Trophoblast cell (in vitro differentiated cells and primary cell): ENCODE data around the gene ADAMTSL4.
"Not testable (repeated sequence)": the region's sequence is repeated elsewhere in the genome, so short reads cannot be mapped to it uniquely, and the experiment has no call there.

Experiments used
- DNase-seq, 2 donors: peaks; one replicate each; pipeline ENCODE4 v3.0.0-alpha.2; 2016
- H2AFZ ChIP-seq: 2 replicates; pipeline ENCODE4 v1.6.1; 2013; ENCODE audit warnings: low read length, moderate library complexity, mild to moderate bottlenecking; ENCODE audit not compliant: insufficient read depth, poor library complexity
- H2AK5ac ChIP-seq: 2 replicates; pipeline ENCODE4 v1.6.1; 2013; ENCODE audit warnings: mild to moderate bottlenecking, low read length
- H2BK120ac ChIP-seq: 2 replicates; pipeline ENCODE4 v1.6.1; 2013; ENCODE audit warnings: low read length, mild to moderate bottlenecking, moderate library complexity; ENCODE audit not compliant: insufficient read depth, poor library complexity
- H2BK12ac ChIP-seq: 2 replicates; pipeline ENCODE4 v1.6.1; 2013; ENCODE audit warnings: mild to moderate bottlenecking, low read length, moderate library complexity
- H2BK5ac ChIP-seq: 2 replicates; pipeline ENCODE4 v1.6.1; 2013; ENCODE audit warnings: low read length, low read depth, moderate library complexity, mild to moderate bottlenecking; ENCODE audit not compliant: poor library complexity
- H3K14ac ChIP-seq: 2 replicates; pipeline ENCODE4 v1.6.1; 2013; ENCODE audit warnings: mild to moderate bottlenecking, low read length
- H3K18ac ChIP-seq: 2 replicates; pipeline ENCODE4 v1.6.1; 2013; ENCODE audit warnings: mild to moderate bottlenecking, low read length
- H3K23ac ChIP-seq: 2 replicates; pipeline ENCODE4 v1.6.1; 2013; ENCODE audit warnings: low read length
- H3K27ac ChIP-seq: 2 replicates; pipeline ENCODE4 v1.5.1; 2013; ENCODE audit warnings: low read depth, mild to moderate bottlenecking, inconsistent platforms, low read length, moderate library complexity
- H3K27me3 ChIP-seq: 2 replicates; pipeline ENCODE4 v1.6.1; 2013; ENCODE audit warnings: inconsistent platforms, mild to moderate bottlenecking, low read length, moderate library complexity; ENCODE audit not compliant: insufficient read depth
- H3K36me3 ChIP-seq, 2 experiments: 1 replicate in 1 of 2; 2 replicates in 1 of 2; pipeline ENCODE4 v1.6.1; 2013; ENCODE audit warnings: low read length in 2 of 2, mild to moderate bottlenecking in 2 of 2, moderate library complexity in 1 of 2; ENCODE audit not compliant: insufficient read depth in 2 of 2, control insufficient read depth in 1 of 2
- H3K4ac ChIP-seq: 2 replicates; pipeline ENCODE4 v1.6.1; 2013; ENCODE audit warnings: low read depth, mild to moderate bottlenecking, low read length, moderate library complexity
- H3K4me1 ChIP-seq, 2 experiments: 1 replicate in 1 of 2; 2 replicates in 1 of 2; pipeline ENCODE4 v1.6.1; 2013; ENCODE audit warnings: low read length in 2 of 2, mild to moderate bottlenecking in 2 of 2, moderate library complexity in 1 of 2; ENCODE audit not compliant: insufficient read depth in 2 of 2, control insufficient read depth in 1 of 2
- H3K4me2 ChIP-seq: 2 replicates; pipeline ENCODE4 v1.6.1; 2013; ENCODE audit warnings: inconsistent platforms, mild to moderate bottlenecking, low read length, moderate library complexity
- H3K4me3 ChIP-seq: 2 replicates; pipeline ENCODE4 v1.5.1; 2013; ENCODE audit warnings: mild to moderate bottlenecking, low read depth, low read length, inconsistent platforms
- H3K79me1 ChIP-seq: one replicate; pipeline ENCODE4 v1.6.1; 2013; ENCODE audit warnings: low read length
- H3K79me2 ChIP-seq: 2 replicates; pipeline ENCODE4 v1.6.1; 2013; ENCODE audit warnings: low read length, mild to moderate bottlenecking; ENCODE audit not compliant: control insufficient read depth, insufficient read depth, poor library complexity
- H3K9ac ChIP-seq: 2 replicates; pipeline ENCODE4 v1.6.1; 2013; ENCODE audit warnings: mild to moderate bottlenecking, low read length
- H3K9me3 ChIP-seq: 2 replicates; pipeline ENCODE4 v1.6.1; 2013; ENCODE audit warnings: low read depth, mild to moderate bottlenecking, control low read depth, inconsistent platforms, low read length; ENCODE audit not compliant: insufficient read depth
- H4K12ac ChIP-seq: 2 replicates; pipeline ENCODE4 v1.6.1; 2013; ENCODE audit warnings: low read depth, mild to moderate bottlenecking, low read length, moderate library complexity
- H4K8ac ChIP-seq: 2 replicates; pipeline ENCODE4 v1.6.1; 2013; ENCODE audit warnings: low read depth, mild to moderate bottlenecking, low read length, moderate library complexity
- H4K91ac ChIP-seq: one replicate; pipeline ENCODE4 v1.6.1; 2013; ENCODE audit warnings: low read depth, mild to moderate bottlenecking, low read length, moderate library complexity
- WGBS: extraction: QIAGEN DNeasy Blood & Tissue Kit; methylation state at CpG from one replicate; pipeline ENCODE4 v1.1.7; 2013; ENCODE audit warnings: missing lambda C conversion rate; ENCODE audit not compliant: insufficient read length, insufficient coverage; ENCODE audit errors: extremely low coverage; 5-methylcytosine and 5-hydroxymethylcytosine counted together

The ADAMTSL4 gene

DNA sequence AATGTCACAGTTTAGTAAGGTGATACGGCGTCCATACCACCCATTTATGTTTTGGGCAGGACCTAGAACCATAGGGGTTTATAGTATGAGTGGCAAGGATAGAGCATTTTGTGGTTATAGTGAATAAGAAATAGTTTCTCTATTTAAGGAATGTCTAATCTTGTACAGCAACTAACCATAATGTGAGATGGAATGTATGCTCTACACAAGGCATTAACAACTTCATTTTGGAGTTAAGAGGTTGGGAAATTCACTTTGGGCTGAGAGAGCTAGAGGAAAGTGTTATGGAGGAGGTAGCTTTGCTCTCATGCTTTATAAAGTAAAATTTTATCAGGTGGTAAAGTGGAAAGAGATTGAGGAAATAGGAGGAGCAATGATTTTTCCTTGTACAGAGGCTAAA lies 33.2 kb downstream of the ADAMTSL4 start:
- H2BK120ac ChIP-seq: no peak overlapping the region
- H3K4me2 ChIP-seq: no peak overlapping the region
- H4K91ac ChIP-seq: no peak overlapping the region

DNA sequence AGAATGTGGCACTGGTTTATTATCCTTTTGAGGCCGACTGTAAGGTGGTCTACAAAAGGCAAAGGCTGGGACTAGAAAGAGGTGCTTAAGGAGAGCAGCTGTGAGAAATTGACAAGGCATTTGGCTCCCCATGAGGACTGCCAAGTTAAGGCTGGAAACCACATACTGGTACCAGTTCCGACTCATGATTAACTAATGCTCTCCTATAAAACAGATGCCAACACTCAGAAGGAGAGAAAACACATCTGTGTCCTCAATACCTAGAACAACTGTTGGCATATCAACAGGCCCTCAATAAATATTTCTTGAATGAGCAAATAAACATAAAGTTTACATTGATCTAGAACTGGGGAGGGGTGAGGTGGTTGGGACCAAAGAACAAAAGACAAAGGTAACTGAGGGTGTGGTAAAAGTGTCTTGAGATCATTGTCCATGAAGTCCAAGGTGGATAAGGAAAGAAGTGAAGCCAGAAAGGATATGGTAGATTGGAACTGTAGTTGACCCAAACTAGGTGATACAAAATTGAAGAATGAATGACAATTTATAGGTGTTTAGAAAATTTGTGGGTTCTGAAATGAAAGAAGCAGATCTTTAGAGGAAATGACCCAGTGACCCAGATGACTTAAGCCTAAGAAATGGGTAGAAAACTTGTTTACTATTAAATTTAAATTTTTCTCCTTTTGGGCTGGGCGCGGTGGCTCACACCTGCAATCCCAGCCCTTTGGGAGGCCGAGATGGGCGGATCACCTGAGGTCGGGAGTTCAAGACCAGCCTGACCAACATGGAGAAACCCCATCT lies 47.1 kb downstream of the ADAMTSL4 start:
- Histone ChIP-seq H2BK12ac (no peak overlapping the region), H3K36me3 (peaks cover 3 to 6% of the 10 kb centered on the region in 2 experiments), H3K27ac (no peak overlapping the region), H3K4me2 (no peak overlapping the region), H3K9ac (no peak overlapping the region), H3K27me3 (no peaks in the 10 kb centered on the region), H2AK5ac (no peak overlapping the region), H3K4me1 (no peaks in the 10 kb centered on the region), H4K12ac (no peak overlapping the region), H2BK120ac (no peak overlapping the region), H3K23ac (no peak overlapping the region), H3K18ac (no peak overlapping the region), H3K4me3 (no peak overlapping the region), H3K14ac (no peak overlapping the region), H2AFZ (no peak overlapping the region), H3K79me2 (no peaks in the 10 kb centered on the region), H3K4ac (no peak overlapping the region), H3K9me3 (no peaks in the 10 kb centered on the region), H2BK5ac (no peak overlapping the region), H3K79me1 (no peaks in the 10 kb centered on the region), H4K8ac (no peak overlapping the region), H4K91ac (no peak overlapping the region)
- WGBS: no CpG with 5 or more reads among the region's 7 CpGs
- no peak for DNase-seq

More for the DNA sequence above, 33.2 kb downstream of the ADAMTSL4 start:
- peaks cover 13% of the 10 kb centered on the region for H3K79me2 ChIP-seq
- no peak overlapping the region for H3K4ac ChIP-seq
- no CpG with 5 or more reads among the region's 2 CpGs for WGBS
- H3K14ac ChIP-seq: no peak overlapping the region
- H4K12ac ChIP-seq: no peak overlapping the region
- no peaks in the 10 kb centered on the region for H3K4me1 ChIP-seq
- H2AFZ ChIP-seq: no peak overlapping the region
- no peak for DNase-seq
- H3K27me3 ChIP-seq: no peaks in the 10 kb centered on the region
- H3K79me1 ChIP-seq: peaks cover 15% of the 10 kb centered on the region
- H3K9ac ChIP-seq: no peak overlapping the region
- H2AK5ac ChIP-seq: no peak overlapping the region
- H4K8ac ChIP-seq: no peak overlapping the region
- H3K9me3 ChIP-seq: no peaks in the 10 kb centered on the region
- no peak overlapping the region for H3K4me3 ChIP-seq
- no peak overlapping the region for H2BK12ac ChIP-seq
- H3K36me3 ChIP-seq: peaks cover 0 to 6% of the 10 kb centered on the region in 2 experiments
- no peak overlapping the region for H2BK5ac ChIP-seq
- H3K18ac ChIP-seq: no peak overlapping the region
- H3K23ac ChIP-seq: no peak overlapping the region
- H3K27ac ChIP-seq: no peak overlapping the region

DNA sequence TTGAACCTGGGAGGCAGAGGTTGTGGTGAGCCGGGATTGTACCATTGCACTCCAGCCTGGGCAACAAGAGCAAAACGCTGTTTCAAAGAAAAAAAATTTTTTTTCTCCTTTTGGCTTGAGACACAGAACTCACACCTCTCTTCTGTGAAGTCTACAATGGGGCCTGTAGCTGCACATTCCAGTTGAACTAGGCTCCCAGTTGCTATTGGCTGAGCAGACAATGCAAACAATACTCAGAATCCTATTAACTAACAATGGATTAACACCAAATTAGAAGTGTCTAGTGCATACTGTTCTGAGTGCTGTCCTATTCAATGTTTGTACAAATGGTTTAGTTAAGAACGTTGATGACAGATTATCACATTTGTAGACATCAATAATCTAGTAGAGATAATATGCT lies 47.8 kb downstream of the ADAMTSL4 start:
- Histone ChIP-seq H3K4ac (no peak overlapping the region), H3K23ac (no peak overlapping the region), H3K79me2 (no peaks in the 10 kb centered on the region), H3K27me3 (no peaks in the 10 kb centered on the region), H3K4me2 (no peak overlapping the region), H2AFZ (no peak overlapping the region), H3K79me1 (no peaks in the 10 kb centered on the region), H4K12ac (no peak overlapping the region), H2BK120ac (no peak overlapping the region), H2AK5ac (no peak overlapping the region), H4K91ac (no peak overlapping the region), H3K4me3 (no peak overlapping the region), H3K9ac (no peak overlapping the region), H3K9me3 (no peaks in the 10 kb centered on the region), H2BK5ac (no peak overlapping the region), H3K14ac (no peak overlapping the region), H3K27ac (no peak overlapping the region), H2BK12ac (no peak overlapping the region), H3K36me3 (peaks cover 3 to 6% of the 10 kb centered on the region in 2 experiments), H3K18ac (no peak overlapping the region), H3K4me1 (no peaks in the 10 kb centered on the region), H4K8ac (no peak overlapping the region)
- WGBS: no CpG with 5 or more reads among the region's 3 CpGs
- no peak for DNase-seq

DNA sequence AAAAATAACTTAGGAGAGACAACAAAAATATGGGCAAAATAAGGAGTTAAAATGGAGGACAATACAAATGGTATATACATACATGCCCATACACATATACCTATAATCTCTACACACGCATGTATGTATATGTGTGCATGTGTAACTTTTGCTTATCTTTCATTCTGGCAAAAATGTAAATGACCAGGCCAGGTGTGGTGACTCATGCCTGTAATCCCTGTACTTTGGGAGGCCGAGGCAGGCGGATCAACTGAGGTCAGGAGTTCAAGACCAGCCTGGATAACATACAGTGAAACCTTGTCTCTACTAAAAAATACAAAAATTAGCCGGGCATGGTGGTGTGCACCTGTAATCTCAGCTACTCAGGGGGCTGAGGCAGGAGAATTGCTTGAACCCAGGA lies 49.1 kb downstream of the ADAMTSL4 start:
- H3K36me3 ChIP-seq, H4K91ac ChIP-seq, H3K9me3 ChIP-seq, H3K79me2 ChIP-seq, H3K4me3 ChIP-seq, H2BK5ac ChIP-seq, H3K4me1 ChIP-seq, H3K79me1 ChIP-seq, H3K18ac ChIP-seq, H2AFZ ChIP-seq, H2BK120ac ChIP-seq, DNase-seq, H3K4ac ChIP-seq, H4K12ac ChIP-seq, H3K9ac ChIP-seq, H3K23ac ChIP-seq, H3K27me3 ChIP-seq, H3K14ac ChIP-seq, H3K27ac ChIP-seq, H2AK5ac ChIP-seq, H3K4me2 ChIP-seq, H2BK12ac ChIP-seq, H4K8ac ChIP-seq: not testable (repeated sequence)
- WGBS: no CpG with 5 or more reads among the region's 4 CpGs
